ENCODE data around the gene IRF5.

- TF ChIP-seq POLR2A (IDR thresholded peaks at IDR 0.05) = no peak
- TF ChIP-seq CTCF (IDR thresholded peaks at IDR 0.05) = no peak
These were observed 48.6 kb upstream of the IRF5 start for GRCh38 chr7:128889121-128889520.
